Measurements from ENCODE around the gene VPS52.

The VPS52 gene, protein sequence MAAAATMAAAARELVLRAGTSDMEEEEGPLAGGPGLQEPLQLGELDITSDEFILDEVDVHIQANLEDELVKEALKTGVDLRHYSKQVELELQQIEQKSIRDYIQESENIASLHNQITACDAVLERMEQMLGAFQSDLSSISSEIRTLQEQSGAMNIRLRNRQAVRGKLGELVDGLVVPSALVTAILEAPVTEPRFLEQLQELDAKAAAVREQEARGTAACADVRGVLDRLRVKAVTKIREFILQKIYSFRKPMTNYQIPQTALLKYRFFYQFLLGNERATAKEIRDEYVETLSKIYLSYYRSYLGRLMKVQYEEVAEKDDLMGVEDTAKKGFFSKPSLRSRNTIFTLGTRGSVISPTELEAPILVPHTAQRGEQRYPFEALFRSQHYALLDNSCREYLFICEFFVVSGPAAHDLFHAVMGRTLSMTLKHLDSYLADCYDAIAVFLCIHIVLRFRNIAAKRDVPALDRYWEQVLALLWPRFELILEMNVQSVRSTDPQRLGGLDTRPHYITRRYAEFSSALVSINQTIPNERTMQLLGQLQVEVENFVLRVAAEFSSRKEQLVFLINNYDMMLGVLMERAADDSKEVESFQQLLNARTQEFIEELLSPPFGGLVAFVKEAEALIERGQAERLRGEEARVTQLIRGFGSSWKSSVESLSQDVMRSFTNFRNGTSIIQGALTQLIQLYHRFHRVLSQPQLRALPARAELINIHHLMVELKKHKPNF

DNA sequence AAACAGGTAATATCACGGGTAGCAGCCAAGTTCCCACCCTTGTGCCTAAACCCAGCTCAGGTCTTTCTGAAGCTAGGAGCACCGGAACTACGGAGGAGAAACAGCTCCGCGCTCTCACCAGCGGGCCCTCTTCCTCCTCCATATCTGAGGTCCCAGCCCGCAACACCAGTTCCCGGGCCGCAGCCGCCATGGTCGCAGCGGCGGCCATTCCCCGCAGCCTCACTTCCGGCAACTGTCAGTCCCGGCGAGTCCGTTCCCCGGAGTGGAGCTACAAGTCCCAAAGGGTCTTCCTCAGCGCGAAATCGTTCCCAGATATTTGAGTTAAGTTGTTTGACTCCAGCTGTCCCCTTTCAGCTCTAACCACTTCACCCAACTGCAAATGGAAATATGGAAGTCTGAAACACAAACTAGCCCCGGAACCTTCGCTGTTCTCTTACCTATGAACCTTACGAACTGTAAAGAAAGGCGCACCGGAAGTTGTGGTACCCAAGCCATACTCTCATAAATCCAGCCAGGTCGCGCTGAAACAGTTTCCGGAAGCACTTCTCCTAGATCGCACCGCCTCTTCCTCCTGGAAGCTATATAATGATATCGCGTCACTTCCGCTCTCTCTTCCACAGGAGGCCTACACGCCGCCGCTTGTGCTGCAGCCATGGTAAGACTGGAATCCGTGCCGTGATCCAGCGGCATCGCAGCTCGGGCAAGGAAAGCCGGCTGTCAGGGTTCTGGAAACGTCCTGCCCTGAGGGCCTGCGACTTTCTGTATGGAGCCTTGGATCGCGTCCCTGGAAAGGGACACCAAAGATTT is at the start of gene VPS52, which contains the start of gene RPS18:
VPS52 (minus strand) TSS at position 409 of the 807 bp plus-strand sequence; CDS start at position 208, 201 bp downstream.
RPS18 (plus strand) TSS at position 608 of the 807 bp plus-strand sequence; CDS start at position 653, 45 bp downstream.
- DNase-seq = peak; percentile 100

DNA sequence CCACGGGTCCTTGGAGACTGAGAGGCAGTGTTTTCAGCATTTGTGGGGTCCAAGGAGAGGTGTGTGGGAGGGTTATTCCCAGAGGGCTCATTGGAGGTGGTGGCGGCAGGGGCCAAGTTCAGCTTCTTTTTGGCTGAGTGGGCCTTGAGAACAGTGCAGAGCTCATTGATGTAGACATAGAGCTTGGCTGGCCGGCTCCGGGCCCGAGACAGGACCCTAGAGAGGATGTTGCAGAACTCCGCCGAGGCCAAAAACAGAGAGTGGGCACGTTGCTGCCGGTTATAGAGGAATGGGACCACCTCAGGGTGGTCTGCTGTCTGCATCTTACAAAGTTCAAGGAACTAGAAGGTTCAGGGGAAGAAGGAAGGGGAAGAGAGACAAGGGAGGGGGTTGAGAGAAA is 49.6 kb upstream of the VPS52 start:
- no peak for DNase-seq

DNA sequence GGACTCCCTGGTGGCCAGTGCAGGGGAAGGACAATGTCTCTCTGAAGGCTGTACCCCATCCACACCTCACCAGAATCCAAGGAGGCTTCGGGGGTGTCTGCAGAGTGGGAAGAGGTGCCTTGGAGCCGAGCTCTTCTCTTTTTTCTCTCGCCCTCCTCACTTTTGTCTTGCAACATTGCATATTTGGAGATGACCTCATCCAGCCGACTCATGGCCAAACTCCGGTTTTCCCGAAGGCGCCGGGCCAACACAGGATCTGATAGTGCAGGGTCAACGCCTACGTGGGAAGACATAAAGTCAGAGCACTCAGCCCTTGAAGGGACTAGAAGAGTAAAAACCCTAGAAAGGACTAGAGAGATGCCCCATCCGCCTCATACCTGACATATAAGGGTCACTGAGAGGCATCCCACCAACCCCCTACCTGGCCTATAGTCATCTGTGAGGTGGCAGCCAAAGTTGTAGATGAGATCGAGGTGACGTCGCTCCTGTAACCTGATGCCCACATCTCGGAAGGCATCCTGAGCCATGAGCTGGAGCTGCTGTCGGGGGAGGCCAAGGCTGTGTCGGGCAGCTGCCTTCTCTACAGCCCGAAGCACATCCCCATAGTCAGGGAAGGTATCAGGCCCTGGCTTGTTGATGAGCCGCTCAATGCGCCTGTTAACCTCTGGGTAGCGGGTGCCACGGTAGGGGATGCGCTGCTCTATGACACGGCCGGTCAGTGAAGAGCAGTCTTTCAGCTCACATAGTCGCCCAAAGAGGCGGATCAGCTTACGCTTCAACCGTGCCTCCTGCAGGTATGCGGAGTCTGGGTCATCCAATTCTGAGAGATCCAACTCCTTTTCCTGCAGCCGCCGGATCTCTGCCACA is 48.9 kb upstream of the VPS52 start:
- DNase-seq = no peak

DNA sequence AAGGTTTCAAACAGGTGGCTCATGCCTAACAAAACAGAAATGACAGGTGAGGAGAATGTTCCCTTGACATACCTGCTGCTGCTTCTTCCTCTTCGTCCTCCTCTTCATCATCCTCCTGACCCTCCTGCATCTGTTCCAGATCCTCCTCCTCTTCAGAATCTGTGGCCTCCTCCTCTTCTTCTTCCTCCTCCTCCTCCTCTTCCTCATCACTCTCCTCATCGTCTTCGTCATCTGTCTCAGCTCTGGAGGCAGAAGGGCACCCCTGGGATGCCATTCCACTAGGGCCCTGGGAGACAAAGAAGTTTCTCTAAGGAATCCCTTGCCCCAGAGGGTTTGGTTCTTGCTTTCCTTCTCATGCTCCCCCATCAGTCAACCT is 48.3 kb upstream of the VPS52 start:
- DNase-seq = no peak

DNA sequence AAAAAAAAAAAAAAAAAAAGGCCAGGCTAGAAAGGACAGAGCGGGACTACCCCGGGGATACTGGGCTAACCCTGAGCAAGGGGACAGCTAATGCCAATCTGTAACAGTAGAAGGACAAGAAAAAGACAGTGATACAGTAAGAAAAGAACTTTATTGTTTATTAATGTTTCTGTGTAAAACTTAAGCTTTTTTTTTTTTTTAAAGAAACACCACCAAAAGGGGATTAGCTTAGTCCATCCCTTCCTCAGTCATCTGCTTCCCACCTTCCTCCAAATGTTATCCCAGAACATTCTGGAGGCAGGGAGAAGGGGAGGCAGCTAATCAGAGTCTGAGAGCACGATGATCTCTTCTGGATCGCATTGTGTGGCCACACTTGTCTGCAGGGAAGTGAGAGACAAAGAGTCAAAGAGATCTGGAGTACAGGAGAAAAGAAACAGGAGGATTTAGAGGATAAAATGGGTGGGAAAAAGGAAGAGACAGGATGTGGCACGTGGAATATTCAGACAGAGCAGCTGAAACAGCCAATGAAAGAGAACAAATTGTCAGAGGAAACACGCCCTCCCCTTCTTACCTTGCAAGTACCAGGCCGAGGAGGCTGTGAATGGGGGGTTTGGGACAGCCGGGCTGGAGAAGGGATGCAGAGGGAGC is 46.9 kb upstream of the VPS52 start:
- no peak for DNase-seq

DNA sequence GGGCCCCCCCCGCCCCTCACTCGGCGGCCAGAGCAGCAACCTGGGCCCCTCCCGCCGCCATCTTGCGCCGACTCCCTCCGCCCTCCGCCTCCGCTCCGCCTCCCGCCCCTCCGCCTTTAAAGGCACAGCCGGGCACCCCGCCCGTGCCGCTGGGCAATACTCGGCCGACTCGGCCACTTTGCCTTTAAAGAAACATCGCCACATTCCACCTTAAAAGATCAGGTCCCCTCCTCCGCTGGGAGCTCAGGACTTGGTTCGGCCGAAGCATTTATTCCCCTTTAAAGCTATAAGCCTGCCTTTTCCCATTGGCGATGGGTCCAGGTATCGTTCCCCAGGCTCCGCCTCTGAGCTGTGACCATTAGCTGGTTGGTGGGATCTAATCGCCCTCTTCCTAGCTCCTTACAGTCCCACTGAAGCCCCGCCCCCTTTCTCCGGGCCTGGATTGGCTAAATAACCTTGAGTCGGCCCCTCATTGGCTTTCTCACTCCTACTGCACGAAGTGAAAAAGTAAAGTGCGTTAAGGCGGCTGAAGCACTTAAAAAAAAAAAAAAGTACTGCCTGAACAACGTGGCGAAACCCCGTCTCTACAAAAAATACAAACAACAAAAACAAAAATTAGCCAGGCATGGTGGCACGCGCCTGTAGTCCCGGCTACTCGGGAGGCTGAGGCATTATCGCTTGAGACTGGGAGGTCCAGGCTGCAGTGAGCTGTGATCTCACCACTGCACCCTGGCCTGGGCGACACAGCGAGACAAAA is 46.2 kb upstream of the VPS52 start, which contains the start of gene ZBTB22:
ZBTB22 (minus strand) TSS at position 76 of the 757 bp plus-strand sequence. CDS start 828 bp downstream, outside the sequence.
- peak; percentile 100 for DNase-seq

DNA sequence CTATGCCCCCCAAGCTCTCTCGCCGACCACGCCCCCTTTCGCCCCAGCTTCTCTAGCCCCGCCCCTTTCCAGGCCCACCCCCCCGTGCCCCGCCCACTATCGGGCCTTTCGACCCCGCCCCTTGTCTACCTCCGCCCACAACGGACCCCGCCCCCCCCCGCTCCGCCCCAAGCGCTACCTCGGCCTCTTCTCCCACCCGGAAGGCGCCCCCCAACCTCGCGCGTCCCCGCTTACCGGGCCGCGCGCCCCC is 45.7 kb upstream of the VPS52 start:
- no peak for DNase-seq

DNA sequence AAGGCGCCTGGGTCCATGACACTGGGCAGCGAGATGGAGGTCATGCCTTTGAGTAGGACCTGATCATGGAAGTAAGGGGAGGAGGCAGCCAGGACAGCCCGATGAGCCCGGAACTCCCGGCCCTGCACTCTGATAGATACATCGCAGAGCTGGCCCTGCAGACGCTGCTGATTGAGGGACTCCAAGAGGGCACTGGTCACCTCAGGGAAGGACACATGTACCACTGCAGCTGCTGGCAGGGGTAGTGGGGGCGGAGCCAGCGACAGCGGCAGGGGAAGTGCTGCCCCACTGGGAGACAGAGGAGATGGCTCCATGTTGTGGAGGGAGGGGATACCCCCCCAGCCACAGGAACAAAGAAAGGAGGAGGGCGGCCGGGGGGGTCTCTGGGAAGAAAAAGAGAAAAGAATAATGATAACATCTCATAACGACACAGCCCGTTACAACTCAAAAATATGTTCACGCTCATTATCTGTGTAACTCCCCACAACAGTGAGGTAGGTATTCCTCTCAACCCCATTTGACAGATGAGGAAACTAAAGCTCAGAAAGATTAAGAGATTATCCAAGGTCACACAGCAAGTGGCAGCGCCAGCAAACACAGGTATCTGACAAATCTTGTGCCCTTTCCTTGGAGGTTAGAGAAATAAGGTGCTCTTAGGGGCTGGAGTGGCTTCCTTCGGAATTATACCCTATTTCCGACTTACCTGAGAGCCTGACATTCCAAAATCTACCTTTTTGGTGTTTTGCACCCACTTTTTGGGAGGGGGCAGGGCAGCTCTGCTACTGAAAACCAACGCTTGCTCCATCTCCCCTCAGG is 45.1 kb upstream of the VPS52 start:
- no peak for DNase-seq

DNA sequence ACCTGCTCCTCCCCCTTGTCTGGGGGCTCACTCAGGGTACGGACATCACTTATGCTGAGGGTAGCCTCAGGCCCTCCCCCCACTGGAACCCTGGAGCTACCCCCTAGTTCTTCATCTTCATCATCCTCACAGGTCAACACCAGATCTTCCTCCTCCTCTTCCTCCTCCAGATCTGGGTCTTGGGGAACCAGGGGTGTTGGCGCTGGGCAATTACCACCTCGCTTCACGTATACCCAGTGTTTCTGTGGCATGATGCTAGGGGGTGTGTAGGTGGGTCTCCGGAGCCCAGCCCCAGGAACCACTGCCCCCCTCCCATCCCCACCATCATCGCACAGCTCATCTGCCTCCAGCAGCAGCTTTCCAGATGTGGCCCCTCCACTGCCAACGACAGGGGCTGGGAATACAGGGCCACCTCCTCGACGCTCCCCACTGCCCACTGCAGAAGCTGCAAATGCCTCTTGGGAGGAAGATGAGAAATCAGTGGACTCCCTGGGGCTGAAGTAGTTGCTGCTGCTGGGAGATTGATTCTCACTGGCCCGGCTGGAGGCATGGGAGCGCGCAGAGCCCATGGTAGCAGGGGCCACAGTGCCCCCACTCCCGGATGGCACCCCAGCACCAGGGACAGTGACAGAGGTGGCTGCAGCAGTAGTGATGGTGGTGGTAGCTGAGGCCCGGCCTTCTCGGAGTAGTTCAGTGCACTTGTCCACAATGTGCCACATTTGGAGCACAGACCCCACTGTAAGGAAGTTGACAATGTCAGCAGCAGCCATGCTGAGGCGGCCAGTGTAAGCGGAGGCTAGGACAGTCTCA is 44.3 kb upstream of the VPS52 start:
- no peak for DNase-seq

DNA sequence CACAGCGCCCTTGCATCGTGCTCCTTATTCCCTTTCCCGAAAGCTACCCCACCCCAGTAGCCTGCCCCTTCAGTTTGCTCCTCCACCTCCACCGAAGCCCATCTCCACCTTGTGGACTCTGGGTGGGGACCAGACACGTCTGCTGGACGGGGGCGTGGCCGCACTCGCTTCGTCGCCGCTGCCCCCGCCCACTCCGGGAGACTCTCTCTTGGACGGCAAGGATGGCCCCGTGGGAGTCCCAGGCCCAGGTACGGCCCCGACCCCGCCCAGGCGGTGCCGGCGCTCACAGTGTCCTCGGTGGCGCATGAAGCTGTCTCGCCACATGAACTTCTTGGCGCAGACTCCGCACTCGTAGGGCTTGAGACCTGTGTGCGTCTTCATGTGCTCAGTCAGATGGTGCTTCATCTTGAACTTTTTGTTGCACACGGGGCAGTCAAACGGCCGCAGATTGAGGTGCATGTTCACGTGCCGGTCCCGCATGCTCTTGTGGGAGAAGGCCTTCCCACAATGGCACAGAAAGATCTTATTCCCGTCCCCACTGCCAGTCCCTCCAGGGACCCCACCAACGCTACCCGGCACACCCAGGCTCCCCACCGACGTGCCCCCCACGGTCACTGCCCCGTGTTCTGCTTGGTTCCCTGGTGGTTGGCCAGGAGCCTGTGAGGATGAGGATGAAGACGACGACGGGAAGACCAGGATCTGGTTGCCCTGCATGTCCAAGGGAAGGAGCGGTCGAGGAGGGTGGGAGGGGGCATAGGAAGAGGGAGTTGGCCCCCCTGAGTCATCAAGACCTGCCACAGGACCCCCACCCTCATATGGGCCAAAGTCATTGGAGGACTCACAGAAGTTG is 43.5 kb upstream of the VPS52 start:
- peak; percentile 32 for DNase-seq

DNA sequence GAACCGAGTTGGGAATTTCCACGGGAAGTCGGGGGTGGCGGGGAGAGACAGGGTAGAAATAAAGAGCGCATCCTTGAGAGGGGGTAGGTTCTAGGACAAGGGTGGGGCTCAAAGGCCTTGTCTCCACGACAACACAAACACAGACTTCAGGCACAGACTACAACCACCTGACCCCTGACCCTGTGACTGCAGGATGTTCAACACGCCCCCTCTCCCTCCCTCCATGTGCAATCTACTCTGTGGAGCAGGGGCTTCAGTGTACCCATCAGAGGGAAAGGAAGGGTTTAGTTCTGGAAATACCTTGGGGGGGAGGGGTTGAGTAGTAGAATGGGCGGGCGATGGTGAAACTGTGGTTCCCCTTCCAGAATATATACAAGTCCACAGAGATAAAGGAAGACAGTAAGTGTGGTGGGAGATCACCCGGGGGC is 42.9 kb upstream of the VPS52 start:
- DNase-seq = peak; percentile 78

DNA sequence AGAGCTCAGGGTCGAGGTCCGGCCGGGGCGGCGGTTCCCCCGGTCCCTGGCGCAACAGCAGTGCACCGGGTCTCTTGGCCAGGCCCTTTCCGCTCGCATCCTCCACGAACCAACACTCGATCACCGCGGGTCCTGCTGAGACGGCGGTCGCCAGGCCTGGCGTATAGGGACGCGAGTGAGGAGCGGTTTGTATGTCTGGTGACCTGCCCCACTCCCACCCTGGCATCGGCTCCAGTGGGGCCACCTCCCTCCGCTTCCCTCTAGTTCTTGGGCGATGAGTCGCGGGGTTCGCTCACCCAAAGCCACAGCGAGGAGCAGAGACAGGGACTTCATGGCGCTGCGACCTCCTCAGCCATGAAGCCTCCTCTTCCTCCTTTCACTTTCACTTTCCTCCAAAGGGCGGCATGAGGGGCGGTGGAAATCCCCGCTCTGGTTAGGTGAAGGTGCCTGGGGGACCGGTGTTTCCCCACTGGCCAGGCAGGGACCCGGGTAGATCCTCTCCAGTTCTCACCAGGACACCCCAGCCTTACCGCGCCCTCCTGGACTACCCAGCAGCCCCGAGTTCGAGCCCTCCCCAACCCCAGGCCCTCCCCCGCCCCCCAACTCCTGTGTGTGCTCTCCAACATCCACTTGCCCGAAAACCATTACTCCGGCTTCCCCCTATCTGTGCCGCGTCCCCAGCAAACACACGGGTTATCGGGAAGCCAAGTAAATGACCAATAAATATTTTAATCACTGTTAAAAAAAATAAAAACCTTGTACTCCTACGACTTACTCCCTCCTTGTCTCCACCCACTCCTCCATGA is 42.2 kb upstream of the VPS52 start, which contains the start of gene TAPBP:
TAPBP (minus strand) TSS at position 370 of the 806 bp plus-strand sequence; CDS start at position 333, 37 bp downstream.
- peak; percentile 66 for DNase-seq

DNA sequence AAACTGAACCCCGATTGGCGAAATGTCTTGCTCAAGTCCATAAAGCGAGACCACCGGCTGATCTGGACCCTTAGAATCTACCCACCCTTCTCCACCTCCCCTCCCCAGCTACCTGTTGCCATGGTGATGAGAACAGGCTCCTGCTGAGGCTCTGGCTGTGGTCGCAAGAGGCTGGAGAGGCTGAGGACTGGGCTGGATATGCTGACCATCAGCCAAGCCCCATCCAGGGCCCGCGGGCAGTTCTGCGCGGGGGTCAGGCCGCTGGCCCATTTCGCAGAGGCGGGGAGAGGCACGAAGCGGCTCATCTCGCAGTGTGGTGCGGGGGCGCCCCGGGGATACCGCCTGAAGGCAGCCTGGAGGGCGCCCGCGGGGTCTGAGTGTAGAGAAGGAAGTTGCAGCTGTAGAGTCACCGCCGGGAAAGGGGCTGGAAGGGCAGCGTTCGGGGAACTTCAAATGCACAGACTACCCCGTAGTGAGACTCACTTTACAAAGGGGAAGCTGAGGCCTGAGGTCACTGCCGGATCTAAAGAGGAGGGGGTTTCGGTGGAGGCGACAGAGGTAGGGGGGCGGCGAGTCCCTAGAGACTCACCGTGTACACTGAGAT is 41.5 kb upstream of the VPS52 start:
- DNase-seq = peak; percentile 33

DNA sequence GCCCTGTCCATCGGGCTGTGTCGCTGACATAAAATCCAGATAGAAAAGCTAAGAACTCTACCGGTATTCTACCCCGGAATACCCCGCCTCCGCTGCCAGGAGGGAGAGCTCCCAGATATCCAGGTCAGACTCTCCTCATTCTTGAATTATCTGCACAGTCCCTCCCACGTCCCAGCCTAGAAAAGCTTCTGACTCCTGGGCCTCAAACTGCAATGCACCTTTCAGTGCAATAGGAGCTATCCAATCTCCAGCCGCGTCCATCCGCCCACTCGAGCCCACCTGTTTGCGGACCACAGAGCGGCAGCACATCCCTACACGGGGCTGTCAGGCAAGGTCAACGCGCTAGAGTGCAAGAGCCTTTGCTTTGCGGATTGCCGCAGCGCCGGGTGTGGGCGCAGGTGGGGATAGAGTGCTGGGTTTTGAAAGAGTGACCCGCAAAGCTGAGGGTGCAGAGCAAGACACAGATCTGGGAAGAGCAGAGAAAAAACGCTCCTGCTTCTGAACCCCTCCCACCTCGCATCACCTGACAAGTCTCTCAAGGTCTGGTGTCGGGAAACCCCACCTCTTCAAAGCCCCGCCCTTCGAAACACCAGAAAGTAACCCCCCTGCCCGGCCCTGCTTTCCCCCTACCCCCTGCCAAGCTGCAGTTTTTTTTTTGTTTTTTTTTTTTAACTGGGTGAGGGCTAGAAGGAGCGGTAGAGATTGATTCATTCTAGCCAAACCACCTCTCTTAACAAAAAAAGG is 40.9 kb upstream of the VPS52 start:
- DNase-seq = peak; percentile 82

DNA sequence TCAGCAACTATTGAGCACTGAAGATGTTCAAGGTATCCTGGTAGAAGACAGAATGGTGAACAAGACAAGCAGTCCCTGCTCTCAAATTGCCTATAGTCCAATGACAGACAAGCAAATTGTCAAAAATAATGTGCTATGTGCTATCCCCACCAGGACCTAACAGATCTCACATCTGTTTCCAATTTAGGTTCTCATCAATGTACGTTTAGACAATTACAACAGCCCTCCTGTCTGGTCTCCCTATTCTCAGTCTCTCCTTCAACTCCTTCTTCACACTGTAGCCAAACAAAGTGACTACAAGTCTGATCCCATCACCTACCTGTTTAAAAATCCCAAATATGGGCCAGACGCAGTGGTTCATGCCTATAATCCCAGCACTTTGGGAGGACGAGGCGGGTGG is 34.7 kb upstream of the VPS52 start:
- DNase-seq = no peak

DNA sequence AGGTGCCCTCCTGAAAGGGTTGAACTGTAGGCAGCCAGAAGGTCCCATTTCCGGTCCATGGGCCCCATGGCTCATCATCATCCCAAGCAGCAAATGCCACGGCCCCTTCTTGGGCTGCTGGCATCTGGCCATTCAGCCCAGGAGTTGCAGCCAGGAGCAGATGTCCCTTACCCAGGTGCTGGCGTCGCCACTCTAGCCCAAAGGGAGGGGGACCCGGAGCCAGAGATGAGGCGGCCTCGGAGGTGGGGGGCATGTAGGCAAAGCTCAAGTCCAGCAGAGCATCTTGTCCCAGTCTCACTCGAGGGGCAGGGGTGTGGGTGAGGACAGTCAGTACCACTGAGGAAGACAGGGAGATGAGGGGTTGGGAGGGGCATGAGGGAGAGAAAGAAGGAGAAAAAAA is 33.4 kb upstream of the VPS52 start:
- DNase-seq = no peak

Measured in hematopoietic multipotent progenitor cell treated with erythropoietin and hydrocortisone succinate and interleukin-3 and kit ligand, for 8 days (in vitro differentiated cells).